GM19397 (cell line): ENCODE measurements around the gene CUL1.

Source experiments
- ATAC-seq: cut with Tn5 transposase; IDR thresholded peaks from one replicate; pipeline ENCODE4 v1.9.1; 2021; ENCODE audit warnings: mild to moderate bottlenecking, moderate library complexity; ENCODE audit not compliant: unreplicated experiment

CUL1 gene

DNA sequence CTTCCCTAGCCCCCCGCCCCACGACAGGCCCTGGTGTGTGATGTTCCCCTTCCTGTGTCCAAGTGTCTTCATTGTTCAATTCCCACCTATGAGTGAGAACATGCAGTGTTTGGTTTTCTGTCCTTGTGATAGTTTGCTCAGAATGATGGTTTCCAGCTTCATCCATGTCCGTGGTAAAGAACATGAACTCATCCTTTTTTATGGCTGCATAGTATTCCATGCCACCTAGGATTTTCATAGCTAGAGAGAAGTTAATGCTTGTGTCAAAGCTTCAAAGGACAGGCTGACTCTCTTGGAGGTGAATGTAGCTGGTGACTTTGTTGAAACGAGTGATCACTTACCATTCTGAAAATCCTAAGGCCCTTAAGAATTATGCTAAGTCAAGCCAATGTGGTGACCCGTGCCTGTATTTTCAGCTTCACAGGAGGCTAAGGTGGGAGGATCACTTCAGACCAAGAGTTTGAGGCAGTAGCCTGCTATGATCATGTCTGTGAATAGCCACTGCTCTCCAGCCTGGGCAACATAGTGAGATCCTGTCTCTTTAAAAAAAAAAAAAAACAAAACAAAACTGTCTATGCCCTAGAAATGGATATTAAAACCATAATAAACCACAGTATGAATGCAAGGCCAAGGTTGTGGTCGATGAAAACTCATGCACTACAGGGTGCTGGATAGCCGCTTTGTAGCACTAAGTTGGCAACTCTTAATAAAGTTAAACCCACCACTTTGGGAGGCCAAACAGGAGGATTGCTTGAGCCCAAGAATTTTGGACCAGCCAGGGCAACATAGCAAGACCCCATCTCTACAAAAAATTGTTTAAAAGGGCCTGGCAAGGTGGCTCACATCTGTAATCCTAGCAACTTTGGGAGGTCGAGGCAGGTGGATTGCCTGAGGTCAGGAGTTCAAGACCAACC lies 52.0 kb downstream of the CUL1 start:
- ATAC-seq, result no peak

DNA sequence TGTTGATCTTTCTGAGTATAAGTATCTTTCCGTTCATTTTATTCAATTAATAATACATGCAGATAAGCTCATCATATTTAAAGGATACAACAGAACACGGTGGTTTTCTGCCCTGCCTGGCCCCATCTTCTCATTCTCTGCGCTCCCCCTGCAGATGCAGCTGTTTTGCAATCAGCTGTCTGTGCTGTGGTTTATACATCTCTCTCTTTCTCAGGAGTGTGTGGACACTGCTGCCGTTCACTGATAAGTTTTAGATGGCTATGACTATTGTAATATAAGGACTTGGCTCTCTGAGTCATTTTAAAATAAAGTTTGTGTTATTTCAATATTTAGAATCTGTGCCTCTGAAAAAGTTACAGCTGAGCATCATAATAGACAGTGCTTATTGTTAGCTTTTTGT lies 54.5 kb downstream of the CUL1 start:
- no peak for ATAC-seq

DNA sequence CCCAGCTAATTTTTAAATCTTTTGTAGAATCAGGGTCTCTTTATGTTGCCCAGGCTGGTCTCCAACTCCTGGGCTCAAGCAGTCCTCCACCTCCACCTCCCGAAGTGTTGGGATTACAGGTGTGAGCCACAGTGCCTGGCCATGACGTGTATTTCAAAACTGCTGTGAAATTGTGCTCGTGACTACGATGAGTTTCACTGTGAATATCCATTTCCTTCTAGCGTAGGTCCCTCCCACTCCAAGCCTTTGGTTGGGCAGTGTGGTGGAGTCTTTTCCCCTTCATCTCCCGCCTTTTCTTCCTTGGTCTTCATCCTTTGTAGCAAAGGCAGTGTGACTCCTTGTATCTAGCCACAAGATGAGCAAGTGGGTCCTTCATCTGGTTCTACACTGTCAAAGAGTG lies 56.2 kb downstream of the CUL1 start:
- ATAC-seq, result no peak

DNA sequence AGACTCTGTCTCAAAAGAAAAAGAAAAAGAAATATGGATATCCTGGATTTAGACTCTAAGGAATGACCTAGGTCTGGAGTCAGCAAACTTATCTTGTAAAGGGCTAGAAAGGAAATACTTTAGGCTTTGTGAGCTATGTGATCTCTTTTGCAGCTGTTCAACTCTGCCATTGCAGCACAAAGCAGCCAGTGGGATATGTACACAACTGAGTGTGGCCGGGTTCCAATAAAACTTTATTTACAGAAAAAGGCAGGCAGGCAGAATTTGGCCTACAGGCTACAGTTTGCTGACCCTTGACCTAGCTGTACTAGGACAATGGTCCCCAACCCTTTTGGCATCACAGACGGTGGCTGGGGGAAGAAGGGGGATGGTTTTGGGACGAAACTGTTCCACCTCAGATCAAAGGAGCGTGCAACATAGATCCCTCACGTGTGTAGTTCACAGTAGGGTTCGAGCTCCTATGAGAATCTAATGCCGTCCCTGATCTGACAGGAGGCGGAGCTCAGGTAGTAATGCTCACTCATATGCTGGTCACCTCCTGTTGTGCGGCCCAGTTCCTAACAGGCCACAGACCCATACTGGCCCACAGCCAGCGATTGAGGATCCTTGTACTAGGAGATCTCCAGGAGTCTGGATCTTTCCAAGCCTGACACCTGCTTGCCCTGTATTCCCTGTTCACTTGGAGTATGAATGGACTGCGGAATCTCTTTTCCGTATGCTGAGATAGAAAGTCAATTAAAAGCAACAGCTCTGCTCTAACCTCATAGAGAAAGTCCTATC lies 63.0 kb downstream of the CUL1 start:
- ATAC-seq, result no peak

DNA sequence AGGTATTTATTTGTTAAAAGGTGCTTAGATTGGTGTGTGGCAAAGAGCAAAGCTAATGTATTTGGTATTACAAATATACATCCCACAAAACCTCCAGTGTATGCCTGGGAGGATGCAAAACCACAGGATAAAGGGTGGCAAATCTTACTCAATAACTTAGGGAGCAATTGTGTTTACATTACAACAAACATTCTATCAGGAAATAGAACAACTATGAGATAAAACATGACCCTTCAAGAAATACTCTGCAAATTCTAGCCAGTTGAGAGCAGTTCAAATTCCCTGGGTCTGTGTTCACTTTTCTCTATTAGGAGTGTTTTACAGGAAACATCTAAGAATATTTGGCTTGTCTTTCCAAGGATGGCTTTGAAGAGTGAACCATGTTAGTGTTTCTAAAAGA lies 64.9 kb downstream of the CUL1 start:
- no peak for ATAC-seq

DNA sequence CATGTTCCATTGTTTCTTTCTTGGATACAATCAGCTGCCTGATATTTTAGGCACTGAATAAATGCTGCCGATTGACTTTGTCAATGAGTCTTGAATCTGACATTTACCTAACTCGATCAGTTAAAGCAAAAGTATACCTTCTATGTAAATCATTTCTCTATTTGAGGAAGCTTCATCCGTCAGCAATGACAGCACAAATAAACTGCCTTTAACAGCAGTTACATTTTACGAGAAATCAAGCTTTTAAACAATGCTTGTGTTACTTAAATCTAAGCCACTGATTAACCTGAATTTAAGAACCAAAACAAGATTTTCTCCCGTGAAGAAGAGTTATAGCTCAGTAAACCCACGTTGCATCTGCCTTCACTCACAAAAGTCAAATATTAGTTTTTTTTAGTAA lies 71.3 kb downstream of the CUL1 start:
- no peak for ATAC-seq

DNA sequence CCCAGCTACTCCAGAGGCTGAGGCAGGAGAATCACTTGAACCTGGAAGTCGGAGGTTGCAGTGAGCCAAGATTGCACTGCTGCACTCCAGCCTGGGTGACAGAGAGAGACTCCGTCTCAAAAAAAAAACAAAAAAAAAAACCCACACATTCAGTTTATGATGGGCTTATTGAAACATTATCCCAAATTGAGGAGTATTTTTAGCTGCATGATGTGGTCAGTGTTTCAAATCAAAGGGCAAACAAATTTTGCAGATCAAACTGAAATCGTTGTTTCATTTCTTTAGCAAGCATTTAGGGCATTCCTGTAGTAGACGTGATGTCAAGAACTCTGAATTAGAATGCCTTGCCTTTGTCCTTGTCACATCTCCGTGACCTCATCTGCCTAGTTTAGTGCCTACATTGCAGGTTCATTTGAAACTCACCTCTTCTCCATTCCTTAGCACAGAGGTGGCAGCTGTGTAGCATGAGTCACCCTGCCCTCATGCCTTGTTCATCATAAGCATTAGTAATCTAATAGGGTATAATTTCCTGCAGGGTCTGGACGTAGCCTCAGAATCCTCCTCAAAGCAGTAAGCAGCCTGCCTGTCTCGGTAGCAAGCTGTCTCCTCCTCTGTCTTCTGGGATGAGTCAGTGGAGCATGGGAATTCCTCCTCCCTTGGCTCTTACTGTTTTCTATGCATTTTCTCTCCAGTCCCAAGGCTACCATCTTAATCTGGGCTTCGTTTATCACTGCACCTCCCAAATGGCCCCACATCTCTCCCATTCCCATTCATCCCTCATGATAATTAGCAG lies 73.8 kb downstream of the CUL1 start:
- ATAC-seq, result no peak

DNA sequence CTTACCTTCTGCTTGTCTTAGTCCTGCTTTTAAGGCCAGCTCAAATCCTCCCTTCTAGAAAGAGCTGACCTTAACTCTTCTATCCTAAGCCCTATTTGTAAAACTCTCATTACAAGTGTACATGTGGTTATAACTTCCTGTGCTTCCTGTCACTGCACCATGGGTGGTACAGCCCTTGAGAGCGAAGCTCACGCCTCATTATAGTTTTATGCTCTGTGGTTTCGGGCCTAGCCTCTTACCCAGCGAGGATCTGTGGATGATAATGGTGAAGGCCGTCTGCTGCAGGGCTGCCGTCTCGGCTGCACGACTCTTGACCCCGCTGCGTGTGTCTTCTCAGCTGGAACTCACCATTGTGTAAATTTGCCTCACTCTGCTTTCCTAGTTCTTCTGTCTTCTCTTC lies 74.6 kb downstream of the CUL1 start:
- peak; percentile 86 for ATAC-seq

DNA sequence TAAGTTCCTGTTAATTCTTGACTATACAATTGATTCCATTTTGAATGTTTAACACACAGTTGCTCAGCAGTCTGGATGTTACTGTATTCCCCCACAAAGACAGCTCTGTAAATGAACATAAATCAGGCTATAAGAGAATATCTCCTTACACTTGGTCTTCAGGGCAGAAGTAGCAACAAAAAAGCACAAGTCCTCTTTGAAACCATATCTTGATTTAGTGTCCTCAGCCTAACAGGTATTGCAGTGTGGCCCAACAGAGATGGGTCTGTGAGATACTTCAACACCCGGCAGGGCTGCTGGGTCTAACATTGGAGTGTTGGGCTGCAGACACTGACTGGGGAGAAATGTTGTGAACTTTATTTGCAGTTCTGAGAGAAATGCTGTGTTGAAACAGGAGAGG lies 75.8 kb downstream of the CUL1 start:
- no peak for ATAC-seq

DNA sequence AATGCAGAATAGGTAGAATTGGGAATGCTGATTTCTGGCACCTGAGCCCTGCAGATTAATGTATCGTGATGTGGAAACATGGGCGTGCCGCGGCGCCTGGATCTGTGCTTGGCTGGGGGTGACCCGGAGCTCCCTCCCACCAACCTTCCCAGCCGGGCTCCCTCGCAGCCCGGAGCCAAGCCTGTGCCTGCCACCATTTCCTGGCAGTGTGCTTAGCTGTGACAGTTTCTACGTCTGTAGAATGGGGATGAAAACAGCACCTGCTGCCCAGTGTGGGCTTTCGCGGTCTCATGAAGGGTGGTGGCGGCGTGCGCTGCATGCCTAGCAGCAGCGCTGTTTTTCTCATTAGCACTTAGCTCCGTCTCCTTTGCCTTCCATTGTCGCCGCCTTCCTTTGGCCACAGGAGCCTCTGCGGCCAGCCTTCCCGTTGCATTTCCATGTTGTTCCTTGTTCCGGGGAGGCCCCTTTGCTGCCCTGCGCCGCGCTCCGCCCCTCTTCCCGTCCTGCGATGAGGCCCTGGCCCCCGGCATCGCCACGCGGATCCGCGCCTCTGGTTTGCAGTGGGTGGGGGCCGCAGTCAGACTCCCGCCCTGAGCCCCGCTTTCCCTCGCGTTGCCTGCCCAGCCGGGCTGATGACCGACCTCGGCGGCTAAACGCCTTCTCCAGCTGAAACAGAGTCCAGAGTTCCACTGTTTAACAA lies 84.2 kb downstream of the CUL1 start:
- ATAC-seq, result no peak

DNA sequence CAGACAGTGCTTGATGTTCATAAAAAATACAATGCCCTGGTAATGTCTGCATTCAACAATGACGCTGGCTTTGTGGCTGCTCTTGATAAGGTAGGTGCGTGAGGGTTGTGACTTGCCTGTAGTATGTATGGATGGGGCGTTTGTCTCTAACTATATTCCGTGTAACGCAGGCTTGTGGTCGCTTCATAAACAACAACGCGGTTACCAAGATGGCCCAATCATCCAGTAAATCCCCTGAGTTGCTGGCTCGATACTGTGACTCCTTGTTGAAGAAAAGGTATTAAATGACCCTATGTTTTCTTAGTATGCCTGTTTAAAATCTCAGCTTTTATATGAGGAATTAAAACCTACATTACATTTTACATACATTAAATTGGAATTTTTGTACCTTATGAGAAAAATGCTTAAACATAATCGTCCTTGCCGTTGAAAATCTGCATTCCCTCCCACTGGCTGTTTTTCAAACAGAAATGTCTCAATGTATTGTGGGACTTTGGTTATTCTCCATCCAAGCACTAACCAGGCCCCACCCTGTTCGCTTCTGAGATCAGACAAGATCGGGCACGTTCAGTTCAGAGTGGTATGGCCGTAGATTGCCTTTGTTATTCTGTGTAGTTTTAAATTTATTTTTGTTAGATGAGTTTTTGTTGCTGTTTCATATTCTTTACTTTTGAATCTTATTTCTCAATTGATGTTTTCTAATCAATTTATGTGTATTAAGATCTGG lies 85.3 kb downstream of the CUL1 start:
- no peak for ATAC-seq

DNA sequence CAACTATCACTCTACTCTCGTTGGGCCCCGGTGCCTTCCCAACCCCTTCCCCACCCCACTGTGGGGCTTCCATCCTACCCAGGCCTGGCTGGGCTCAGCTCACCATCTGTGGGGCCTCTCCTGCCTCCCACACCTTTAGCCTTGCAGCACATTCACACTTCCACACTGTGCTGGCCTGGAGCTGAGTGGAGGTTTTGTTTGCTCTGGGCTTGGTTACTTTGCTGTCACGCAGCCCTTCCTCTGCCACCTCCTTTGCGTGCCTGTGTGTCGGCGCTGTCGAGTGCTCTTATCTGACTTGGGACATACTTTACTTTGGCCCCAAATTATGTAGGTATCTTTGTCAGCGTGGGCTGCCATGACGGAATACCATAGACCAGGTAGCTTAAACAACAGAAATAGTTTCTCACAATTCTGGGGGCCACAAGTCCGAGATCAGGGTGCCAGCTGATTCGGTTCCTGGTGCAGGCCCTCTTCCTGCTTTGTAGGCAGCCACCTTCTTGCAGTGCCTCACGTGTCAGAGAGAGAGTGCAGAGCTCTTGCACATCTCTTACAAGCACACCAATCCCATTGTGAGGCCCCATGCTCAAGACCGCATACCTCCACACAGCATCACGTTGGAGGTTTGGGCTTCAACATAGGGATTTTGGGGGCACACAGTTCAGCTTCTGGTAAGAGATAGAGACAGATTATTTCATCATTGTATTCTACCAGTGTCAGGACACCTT lies 89.0 kb downstream of the CUL1 start:
- ATAC-seq, result no peak

DNA sequence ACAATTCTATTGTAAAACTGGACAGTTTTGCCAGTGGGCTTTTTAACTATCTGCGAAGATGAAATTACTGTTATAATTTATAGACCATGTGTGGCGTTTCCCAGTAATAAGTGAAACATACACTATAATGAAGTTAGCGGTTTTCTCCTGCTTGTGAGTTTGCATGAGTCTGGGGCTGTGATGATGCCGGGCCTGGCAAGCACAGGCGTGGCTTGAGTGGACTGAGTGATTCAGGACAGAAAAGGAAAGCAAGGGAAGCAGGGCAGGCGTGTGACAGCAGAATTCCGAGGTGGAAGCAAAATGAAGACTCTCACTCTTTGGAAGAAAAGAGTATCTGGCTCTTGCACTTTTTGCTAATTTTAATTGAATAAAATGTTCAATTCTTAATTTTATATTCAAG lies 90.5 kb downstream of the CUL1 start:
- no peak for ATAC-seq

DNA sequence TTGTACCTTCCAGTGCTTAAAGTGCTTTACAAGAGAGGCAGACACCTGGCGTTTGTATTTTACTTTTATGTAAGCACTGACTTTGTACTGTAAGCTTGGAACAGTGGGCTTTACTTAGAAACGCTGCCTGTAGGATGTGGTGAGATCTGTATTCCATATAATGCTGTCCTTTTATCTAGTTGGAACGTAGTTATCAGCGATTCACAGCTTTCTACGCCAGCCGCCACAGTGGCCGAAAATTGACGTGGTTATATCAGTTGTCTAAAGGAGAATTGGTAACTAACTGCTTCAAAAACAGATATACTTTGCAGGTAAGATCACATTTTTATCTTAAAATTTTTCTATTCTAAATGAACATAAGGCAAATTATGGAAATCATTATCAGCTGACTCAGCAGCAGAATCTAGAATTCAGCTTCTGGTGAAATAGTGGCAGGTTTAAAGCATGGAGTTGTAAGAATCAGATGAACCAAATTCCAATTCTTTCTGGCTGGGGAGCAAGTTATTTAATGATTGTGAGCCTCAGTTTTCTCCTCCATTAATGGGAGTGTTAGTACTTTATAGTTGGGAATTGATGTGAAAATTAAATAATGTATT lies 91.5 kb downstream of the CUL1 start:
- ATAC-seq, result no peak

DNA sequence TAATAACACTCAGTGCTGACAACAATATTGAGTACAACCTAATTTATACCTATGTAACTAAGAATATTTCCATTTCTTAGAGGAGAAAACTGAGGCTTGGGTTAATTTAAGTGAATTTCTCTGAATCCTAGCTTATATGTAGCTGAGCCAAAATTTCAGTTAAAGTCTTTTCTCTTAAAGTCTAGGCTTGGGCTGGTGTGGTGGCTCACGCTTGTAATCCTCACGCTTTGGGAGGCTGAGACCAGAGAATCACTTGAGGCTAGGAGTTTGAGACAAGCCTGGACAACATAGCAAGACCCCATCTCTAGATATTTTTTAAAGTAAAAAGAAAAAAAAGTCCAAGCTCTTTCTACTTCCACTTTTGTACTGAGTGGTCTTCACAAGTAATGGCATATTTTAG lies 92.1 kb downstream of the CUL1 start:
- no peak for ATAC-seq

DNA sequence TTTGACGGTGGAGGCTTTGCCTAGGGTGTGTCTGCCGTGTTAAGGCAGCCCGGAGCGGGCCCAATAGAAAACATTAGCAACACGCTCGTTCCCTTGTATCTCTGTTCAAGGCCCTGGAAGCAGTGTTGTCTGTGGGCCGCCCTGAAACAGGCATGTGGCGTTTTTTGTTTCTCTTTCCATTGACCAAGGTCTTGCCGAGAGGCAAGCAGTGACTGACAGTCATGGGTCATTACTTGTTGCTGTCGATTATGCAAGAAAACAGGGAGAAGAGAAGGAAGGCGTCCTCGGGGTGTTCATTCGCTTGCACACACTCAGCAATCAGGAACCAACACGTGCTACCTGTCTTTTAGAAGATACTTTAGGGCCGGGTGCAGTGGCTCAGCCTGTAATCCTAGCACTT lies 92.8 kb downstream of the CUL1 start:
- no peak for ATAC-seq

DNA sequence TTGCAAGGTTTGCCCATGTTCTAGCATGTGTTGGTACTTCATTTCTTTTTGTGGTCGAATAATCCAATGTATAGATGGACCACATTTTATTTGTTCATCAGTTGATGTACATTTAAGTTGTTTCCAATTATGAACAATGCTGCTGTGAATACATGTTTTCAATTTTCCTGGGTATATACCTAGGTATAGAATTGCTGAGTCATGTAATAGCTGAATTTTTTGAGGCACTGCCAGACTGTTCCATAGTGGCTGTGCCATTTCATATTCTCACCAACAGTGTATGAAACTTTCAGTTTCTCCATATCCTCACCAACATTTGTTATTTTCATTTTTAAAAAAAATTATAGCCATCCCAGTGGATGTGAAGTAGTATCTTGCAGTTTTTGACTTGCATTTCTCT lies 94.9 kb downstream of the CUL1 start:
- ATAC-seq, result no peak

DNA sequence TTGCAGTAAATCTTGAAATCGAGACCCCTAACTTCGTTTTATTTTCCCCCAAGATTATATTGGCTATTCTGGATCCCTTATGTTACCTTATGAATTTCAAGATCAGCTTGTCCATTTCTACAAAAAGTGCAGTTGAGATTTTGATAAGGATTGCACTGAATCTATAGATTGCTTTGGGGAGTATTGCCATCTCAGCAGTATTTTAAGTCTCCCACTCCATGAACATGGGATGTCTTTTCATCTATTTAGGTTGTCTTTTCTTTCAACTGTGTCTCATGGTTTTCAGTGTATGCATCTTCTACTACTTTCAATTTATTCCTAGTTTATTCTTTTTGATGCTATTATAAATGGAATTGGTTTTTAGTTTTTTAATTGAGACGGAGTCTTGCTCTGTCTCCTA lies 95.8 kb downstream of the CUL1 start:
- ATAC-seq, result no peak

DNA sequence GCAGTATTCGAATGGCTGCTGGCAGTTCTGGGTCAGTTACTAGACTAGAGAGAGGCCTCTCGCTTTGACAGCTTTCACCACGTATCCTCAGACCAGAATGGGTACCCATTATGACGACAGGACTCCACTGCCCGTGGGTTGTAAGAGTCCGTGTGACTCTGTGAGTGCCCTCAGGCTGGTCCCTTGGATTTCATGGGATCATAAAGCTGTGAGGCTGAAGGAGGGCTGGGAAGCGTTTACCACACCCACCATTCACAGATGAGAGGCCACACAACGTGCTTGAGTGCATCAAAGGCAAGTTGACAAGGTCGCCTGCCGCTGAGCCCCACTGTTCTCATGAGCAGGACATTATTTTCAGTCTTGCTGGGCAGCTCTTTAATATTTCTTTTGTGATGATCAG lies 98.1 kb downstream of the CUL1 start:
- no peak for ATAC-seq
